ENCODE data around the gene ELMO3.

Gene ELMO3

DNA sequence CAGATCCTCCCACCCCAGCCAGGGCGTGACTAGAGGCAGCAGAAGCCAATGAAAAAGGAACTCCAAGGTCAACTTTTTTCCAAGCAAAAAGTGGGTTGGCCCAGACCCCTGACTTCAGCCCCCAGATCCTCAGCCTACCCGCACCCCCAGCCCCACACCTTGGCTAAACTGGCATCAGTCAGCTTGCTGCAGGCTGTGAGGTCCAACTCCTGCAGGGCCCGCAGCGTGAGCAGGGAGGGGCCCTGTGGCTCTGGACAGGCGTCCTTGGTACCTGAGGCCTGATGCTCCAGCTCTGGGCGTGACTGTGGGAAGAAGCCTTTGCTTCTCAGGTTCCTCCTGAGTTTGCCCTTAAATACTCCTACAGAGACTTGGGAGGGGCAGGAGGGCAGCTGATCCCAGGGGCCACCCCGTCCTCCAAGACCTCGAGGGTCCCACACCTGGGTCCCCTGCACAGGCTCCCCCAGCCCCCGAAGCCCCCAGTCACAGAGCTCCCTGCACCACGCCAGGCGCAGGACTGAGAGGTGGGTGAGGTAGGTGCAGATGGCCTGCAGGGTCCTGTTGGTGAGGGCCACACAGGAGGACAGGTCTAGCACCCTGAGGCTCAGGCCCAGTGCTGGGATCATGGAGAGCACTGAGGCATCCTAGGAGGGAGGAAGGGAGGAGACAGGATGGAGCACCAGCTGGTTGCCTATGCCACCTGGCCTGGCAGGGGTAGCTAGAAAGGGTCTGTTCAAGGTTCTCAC, 9.4 kb downstream of the ELMO3 start:
- Mint-ChIP-seq H3K4me3 (no peak overlapping the region), H3K9me3 (no peaks in the 10 kb centered on the region), H3K4me1 (peaks cover 13% of the 10 kb centered on the region), H3K36me3 (peaks cover 26% of the 10 kb centered on the region), H3K27ac (peak overlapping the region; percentile 60)
- DNase-seq (ENCODE audit: low spot score in 2 of 2) (no peak), ATAC-seq (no peak)

DNA sequence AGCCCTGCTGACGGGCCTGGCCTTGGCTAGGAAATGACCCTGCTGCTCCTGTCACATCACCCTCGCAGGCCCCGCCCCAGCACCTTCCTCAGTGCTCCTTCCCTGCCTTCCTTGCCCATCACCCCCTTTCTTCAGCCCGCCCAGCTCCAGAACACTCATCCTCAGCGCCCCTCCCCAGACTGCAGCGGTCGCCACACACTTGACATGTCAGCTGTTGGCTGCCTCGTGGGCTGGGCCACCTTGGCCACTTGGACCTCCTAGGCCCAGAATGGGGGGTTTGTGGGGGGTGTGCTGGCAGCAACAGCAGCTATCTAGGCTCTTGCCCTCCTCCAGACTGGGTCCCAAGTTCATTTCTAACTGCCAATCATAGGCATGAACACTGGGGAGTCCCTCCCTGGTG, 10.6 kb downstream of the ELMO3 start:
- peaks cover 18% of the 10 kb centered on the region for H3K36me3 Mint-ChIP-seq

DNA sequence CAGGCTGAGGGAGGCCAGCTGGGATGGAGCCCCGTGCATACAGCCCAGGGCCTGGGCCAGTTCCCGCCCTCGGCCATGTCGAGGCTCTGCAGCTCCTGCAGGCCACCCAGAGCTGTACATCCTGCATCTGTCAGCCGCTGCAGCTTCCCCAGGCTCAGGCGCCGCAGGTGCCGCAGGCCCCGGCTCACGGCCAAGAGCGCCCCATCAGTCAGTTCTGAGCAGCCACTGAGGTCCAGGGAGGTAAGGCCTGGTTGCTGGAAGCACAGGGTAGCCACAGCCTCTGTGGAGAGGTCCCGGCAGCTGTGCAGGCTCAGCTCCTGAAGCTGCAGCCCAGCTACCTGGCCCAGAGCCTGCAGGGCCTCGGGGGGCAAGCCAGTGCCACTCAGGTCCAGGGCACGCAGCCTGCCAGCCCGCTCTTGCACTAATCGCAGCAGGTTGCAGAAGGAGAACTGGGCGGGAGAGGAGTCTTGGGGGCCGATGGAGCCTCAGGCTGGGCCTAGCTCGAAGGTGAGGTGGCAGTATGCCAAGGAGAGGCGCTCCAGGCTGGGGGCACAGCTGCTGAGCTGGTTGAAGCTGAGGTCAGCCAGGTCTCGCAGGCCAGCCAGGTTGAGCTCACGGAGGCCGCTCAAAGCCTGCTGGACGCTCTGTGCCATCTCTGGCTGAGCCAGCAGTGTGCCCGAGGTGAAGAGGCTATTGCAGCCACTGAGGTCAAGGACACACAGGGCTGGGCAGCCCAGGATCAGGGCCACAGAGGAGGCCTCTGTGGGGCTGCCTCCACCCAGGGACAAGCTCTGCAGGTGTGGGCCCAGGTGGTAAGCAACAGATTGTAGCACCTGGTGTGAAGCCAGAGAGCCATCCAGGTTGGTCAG, 11.4 kb downstream of the ELMO3 start:
- Mint-ChIP-seq H3K4me1 (peaks cover 13% of the 10 kb centered on the region), H3K9me3 (no peaks in the 10 kb centered on the region), H3K27ac (peak overlapping the region; percentile 68), H3K4me3 (no peak overlapping the region), H3K36me3 (peaks cover 12% of the 10 kb centered on the region)
- ATAC-seq (no peak), DNase-seq (ENCODE audit: low spot score in 2 of 2) (no peak)

More for the DNA sequence above, 10.6 kb downstream of the ELMO3 start:
- H3K4me3 Mint-ChIP-seq, result no peak overlapping the region
- DNase-seq (ENCODE audit: low spot score in 2 of 2), result no peak
- no peak for ATAC-seq
- peaks cover 13% of the 10 kb centered on the region for H3K4me1 Mint-ChIP-seq
- H3K27ac Mint-ChIP-seq, result peak overlapping the region; percentile 60
- H3K9me3 Mint-ChIP-seq, result no peaks in the 10 kb centered on the region

DNA sequence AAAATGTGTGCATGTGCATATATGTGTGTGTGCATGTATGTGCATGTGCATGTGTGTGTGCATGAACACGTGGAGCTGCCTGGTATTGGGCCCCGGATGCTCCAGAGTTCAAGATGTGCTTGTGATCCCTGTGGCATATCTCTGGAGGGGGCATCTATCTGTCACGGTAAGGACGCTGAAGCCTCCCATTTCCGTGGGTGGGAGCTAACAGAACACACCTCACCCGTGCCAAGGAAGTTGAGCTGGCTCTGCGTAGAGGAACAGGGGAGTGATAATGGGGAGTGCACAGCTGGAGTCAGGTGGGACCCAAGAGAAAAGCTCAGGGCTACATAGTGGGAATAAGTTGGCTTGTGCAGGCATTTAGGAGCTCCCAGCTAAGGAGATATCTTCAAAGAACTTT, 12.7 kb downstream of the ELMO3 start:
- Mint-ChIP-seq H3K4me1 (peaks cover 10% of the 10 kb centered on the region), H3K4me3 (no peak overlapping the region), H3K27ac (no peak overlapping the region), H3K36me3 (no peaks in the 10 kb centered on the region), H3K9me3 (no peaks in the 10 kb centered on the region)
- DNase-seq (ENCODE audit: low spot score in 2 of 2) (no peak), ATAC-seq (no peak)

DNA sequence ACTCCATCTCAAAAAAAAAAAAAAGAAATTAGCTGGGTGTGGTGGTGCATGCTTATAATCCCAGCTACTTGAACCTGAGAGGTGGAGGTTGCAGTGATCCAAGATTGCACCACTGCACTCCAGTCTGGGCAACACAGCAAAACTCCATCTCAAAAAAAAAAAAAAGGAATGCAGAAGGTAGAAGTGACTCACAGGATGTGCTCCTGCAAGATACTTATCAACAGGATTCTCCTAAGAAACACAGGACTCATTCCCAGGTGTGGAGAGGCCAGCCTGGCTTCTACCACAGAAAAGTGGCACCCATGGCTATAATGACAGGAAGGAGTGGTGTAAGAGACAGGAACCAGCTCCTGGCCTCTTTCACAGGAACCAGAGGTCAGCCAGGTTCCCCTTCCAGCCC, 13.8 kb downstream of the ELMO3 start:
- H3K27ac Mint-ChIP-seq, result no peak overlapping the region
- no peak for DNase-seq (ENCODE audit: low spot score in 2 of 2)
- no peak for ATAC-seq
- H3K36me3 Mint-ChIP-seq, result peaks cover 5% of the 10 kb centered on the region
- peaks cover 5% of the 10 kb centered on the region for H3K4me1 Mint-ChIP-seq
- no peak overlapping the region for H3K4me3 Mint-ChIP-seq
- H3K9me3 Mint-ChIP-seq, result no peaks in the 10 kb centered on the region

DNA sequence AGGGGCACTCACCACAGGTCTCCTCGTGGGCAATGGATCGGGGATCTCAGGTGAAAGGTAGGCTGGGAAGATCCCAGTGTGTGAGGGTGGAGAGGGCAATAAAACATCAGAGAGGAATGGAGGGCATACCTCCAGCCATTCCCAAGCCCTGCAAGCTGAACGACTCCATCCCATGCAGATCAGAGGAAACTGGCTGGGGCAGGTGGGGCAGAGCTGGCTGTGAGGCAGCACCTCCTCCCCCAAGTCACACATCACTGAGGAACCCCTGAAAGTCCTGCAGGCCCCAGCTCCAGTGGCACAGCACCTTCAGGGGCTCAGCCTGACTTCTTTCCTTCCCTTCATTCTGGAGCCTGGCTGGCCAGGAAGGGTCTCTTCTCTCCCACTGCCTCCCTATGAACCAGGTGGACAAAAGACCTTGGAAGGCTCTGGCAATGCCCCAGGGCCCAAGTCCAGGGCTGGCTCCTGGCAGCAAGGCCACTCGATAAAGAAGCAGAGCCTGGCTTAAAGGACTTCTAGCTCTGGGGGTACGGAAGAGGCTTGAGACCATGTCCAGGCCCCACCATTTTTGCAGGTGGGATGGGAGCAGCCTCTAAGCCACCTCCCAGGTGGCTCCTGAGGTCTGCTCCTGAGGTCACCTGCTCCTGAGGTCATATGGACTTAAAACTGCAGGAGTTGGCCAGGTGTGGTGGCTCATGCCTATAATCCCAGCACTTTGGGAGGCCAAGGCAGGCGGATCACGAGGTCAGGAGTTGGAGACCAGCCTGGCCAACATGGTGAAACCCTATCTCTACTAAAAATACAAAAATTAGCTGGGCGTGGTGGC, 14.5 kb downstream of the ELMO3 start:
- Mint-ChIP-seq H3K9me3 (no peaks in the 10 kb centered on the region), H3K4me3 (no peak overlapping the region), H3K36me3 (peaks cover 6% of the 10 kb centered on the region), H3K4me1 (peaks cover 5% of the 10 kb centered on the region), H3K27ac (no peak overlapping the region)
- DNase-seq (ENCODE audit: low spot score in 2 of 2), result no peak
- ATAC-seq, result no peak

DNA sequence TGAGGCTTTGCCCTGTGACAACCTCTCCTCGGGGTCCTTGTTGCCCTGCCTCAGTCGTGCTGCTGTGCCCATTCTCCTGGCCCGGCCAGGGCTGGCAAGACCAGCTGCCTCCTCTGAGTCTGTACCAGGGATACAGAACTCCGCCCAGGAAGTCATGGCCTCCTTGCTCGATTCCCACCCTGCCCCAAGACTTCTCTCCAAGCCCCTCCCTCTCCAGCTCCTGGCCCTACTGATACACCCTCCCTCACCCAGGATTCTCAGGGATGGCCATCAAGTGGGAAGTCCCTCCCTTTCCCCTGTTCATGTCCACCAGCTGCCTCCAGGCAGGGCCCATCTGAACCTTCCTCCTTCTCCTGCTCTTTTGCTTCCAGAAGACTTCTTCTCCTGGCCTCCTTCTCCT, 16.8 kb downstream of the ELMO3 start:
- H3K9me3 Mint-ChIP-seq, result no peaks in the 10 kb centered on the region
- H3K27ac Mint-ChIP-seq, result peak overlapping the region; percentile 32
- H3K4me1 Mint-ChIP-seq, result no peaks in the 10 kb centered on the region
- no peak for DNase-seq (ENCODE audit: low spot score in 2 of 2)
- no peak for ATAC-seq
- no peak overlapping the region for H3K4me3 Mint-ChIP-seq
- H3K36me3 Mint-ChIP-seq, result peaks cover 6% of the 10 kb centered on the region

DNA sequence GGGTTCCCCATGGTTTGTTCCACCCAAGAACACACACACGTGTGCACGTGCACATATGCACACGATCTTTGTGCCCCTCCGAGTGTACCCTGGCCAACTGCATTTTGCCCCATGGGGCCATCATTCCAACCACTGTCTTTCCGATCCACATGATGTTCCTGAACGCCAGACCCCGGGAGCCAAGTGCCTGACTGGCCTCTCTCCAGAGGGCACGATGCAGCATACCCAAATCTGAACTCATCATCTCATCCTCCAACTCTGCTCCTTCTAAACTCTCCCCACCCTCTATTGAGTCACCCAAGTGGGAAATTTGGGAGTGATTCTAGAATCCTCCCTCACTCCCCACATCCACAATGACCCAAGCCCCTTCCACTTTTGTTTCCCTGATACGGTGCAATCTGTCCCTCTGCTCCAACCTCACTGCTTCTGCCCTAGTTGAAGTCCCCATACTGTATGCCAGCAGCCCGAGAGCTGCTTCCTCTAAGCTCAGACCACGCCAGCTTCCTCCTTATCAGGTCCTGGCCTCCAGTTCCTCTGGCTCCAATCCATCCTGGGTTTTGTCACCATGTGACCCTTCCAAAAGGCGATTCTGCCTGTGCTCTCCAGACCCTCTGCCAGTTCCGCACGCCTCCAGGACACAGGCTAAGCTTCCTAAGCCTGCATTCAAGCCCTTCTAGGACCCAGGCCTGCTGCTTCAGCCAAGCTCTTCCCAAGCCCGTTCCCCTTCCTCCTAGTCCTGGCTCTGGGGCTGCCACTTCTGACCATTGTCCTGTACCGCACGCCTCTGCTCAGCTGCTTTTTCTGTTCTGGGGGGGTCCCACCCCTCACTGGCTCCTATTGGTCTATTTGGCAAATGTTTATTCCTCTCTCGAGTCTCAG, 17.9 kb downstream of the ELMO3 start:
- H3K36me3 Mint-ChIP-seq, result peaks cover 6% of the 10 kb centered on the region
- H3K27ac Mint-ChIP-seq, result peak overlapping the region; percentile 32
- no peaks in the 10 kb centered on the region for H3K9me3 Mint-ChIP-seq
- H3K4me3 Mint-ChIP-seq, result no peak overlapping the region
- no peak for ATAC-seq
- no peaks in the 10 kb centered on the region for H3K4me1 Mint-ChIP-seq
- DNase-seq (ENCODE audit: low spot score in 2 of 2), result no peak

DNA sequence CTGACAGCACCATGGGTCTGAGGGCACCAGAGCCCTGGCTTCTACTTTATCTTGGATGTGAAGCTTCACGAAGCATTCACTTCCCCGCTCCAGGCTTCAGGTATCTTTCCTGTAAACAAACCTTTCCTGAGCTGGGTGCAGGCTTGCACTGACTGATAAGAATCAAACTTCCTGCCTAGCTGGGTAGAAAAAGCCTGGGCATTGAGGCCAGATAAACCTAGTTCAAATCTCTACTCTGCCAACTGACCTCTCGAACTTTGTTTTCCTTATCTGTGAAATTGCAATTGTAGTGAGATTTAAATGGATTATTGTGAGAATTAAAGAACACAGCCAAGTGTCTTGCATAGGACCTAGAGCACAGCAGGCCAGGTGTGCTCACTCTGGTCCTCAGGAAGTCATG, 25.1 kb downstream of the ELMO3 start:
- H3K4me3 Mint-ChIP-seq, result no peak overlapping the region
- DNase-seq (ENCODE audit: low spot score in 2 of 2) (no peak), ATAC-seq (no peak)
- H3K9me3 Mint-ChIP-seq, result no peaks in the 10 kb centered on the region
- peaks cover 47% of the 10 kb centered on the region for H3K4me1 Mint-ChIP-seq
- no peak overlapping the region for H3K27ac Mint-ChIP-seq
- H3K36me3 Mint-ChIP-seq, result peaks cover 24% of the 10 kb centered on the region

DNA sequence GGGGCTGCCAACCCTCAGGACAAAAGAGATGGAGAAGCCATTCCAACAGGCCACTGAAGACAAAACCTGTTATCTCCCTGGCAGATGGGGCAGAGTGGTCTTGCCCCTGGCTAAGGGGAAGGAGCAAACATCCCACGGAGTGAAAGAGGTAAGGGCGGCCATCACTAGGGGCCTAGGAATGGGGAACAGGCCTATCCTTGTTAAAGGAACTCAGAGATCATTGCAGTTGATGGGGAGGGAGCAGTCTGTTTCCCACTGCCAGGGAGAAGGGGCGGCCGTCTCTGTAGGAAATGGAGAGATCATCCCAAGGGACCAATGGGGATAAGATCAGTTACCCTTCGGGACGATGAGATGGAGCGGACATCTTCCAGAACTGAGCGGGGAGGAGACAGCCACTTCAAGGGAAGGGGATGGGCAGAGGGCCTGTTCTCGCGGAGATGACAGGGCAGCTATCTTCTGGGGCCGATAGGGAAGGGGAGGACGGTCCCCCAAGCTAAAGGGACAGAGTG, 27.4 kb downstream of the ELMO3 start:
- Mint-ChIP-seq H3K4me1 (peaks cover 51% of the 10 kb centered on the region), H3K9me3 (no peaks in the 10 kb centered on the region), H3K4me3 (peak overlapping the region; percentile 100), H3K27ac (peak overlapping the region; percentile 100), H3K36me3 (peaks cover 47% of the 10 kb centered on the region)
- ATAC-seq, result no peak
- DNase-seq (ENCODE audit: low spot score in 2 of 2), result no peak

DNA sequence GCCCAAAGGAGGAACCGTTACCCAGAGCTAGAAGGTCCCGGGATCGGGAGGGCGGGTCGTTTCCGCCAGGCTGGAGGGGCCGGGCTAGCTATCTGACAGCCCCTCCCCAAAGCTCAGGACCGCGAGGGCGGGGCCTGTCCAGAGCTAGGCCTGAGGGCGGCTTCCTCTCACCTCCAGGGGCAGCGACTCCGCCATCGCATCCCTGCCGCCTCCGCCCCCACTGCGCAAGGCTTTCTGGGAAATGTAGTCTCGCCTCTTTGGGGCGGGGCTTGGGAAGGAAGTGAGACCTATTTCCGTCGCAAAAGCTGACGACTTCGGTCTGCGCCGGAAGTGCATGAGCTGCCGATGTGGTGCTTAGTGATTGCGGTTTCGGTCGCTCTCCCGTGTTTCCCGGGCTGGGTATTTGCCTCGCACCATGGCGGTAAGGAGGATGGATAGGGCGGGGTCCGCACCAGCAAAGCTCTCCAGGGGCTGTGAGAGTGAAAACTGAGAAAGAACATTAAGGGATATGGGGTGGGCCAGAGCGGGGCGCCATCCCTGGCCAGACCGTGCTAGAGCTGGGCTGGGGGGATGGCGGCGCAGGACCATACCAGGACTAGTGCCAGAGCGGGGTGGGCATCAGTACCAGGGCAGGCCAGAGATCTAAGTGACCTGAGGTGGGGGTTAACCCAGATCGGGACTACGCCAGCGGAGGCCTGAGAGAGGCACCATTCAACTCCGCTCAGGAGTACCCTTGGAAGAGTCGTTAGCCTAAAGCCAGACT, 28.1 kb downstream of the ELMO3 start, which contains the start of gene TMEM208:
Gene TMEM208, plus strand, starts transcription at position 327 of the 763 bp plus-strand sequence. Its CDS starts 89 bp downstream, at position 416.
- peaks cover 51% of the 10 kb centered on the region for H3K4me1 Mint-ChIP-seq
- DNase-seq (ENCODE audit: low spot score in 2 of 2), result peak; percentile 96 to 100
- H3K4me3 Mint-ChIP-seq, result peak within 1 kb of the TSS; percentile 100
- peak within 1 kb of the TSS; percentile 100 for H3K27ac Mint-ChIP-seq
- H3K36me3 Mint-ChIP-seq, result peaks cover 53% of the 10 kb centered on the region
- H3K9me3 Mint-ChIP-seq, result no peaks in the 10 kb centered on the region
- ATAC-seq, result peak; percentile 93

DNA sequence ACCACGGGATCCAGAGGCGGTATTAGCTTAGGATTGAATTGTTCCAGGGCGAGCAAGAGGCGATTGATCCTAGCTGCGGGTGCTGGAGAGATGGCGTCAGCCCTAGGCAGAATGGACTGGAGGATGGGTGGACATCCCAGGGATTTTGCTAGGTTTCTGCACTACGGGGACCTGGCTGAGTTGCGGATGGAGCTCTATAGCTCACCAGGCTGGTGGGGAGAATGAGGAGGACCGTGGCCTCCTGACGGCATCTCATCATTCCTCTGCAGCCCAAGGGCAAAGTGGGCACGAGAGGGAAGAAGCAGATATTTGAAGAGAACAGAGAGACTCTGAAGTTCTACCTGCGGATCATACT, 28.6 kb downstream of the ELMO3 start:
- no peak for DNase-seq (ENCODE audit: low spot score in 2 of 2)
- peaks cover 59% of the 10 kb centered on the region for H3K36me3 Mint-ChIP-seq
- no peak for ATAC-seq
- peak overlapping the region; percentile 100 for H3K27ac Mint-ChIP-seq
- H3K9me3 Mint-ChIP-seq, result no peaks in the 10 kb centered on the region
- H3K4me1 Mint-ChIP-seq, result peaks cover 51% of the 10 kb centered on the region
- H3K4me3 Mint-ChIP-seq, result peak overlapping the region; percentile 100

DNA sequence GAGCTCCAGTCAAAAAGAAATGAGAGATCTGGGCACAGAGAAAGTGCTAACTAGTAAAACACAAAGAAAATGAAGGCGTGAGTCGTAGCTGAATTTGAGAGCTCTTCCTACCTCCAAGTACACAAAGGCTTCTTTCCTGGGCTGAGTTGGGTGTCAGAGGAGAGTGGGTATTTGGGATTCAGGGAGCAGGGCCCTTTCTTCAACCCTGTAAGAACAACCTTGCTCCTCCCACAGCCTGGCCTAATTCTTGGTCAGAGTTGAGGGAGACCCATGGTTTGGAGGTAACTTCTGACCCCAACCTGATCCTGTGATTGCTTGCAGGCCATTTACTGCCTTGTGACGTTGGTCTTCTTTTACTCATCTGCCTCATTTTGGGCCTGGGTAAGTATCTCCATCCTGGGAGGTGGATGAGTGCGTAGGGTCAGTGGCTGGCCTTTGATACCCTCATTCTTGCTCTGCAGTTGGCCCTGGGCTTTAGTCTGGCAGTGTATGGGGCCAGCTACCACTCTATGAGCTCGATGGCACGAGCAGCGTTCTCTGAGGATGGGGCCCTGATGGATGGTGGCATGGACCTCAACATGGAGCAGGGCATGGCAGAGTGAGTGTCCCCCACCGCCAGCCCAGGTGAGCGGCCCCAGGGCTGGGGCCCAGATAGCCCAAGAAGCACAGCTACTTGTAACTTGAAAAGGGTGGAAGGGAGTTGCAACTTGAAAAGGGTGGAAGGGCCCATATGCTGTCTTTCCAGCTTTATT, 29.3 kb downstream of the ELMO3 start:
- Mint-ChIP-seq H3K4me1 (peaks cover 51% of the 10 kb centered on the region), H3K4me3 (peak overlapping the region; percentile 100), H3K27ac (peak overlapping the region; percentile 100), H3K36me3 (peaks cover 66% of the 10 kb centered on the region), H3K9me3 (no peaks in the 10 kb centered on the region)
- ATAC-seq (no peak), DNase-seq (ENCODE audit: low spot score in 2 of 2) (no peak)

All from stimulated activated effector memory CD8-positive, alpha-beta T cell treated with anti-CD3 and anti-CD28 coated beads, Interleukin-12 subunit alpha, Interleukin-12 subunit beta, amount 100 ng/mL, for 72 hours (primary cell).